Stimulated activated naive CD8-positive, alpha-beta T cell treated with anti-CD3 and anti-CD28 coated beads, Interleukin-15, amount 100 ng/mL, for 72 hours (primary cell): ENCODE measurements around the gene GAPVD1.
"Not testable (repeated sequence)": the region's sequence is repeated elsewhere in the genome, so short reads cannot be mapped to it uniquely, and the experiment has no call there.

Experiments used
- ATAC-seq: fragments of 150-1000 bp; cut with Tn5 transposase; 2 replicates; pipeline ENCODE4 v1.10.0; 2021; ENCODE audit warnings: mild to moderate bottlenecking, moderate library complexity
- DNase-seq, 2 donors: peaks; one replicate each; pipeline ENCODE4 v3.0.0; 2021 to 2022
- H3K27ac Mint-ChIP-seq, 2 donors: one replicate each; pipeline ENCODE4 v1.8.0; 2022; ENCODE audit warnings: mild to moderate bottlenecking in 2 of 2, mixed read lengths in 2 of 2, moderate library complexity in 2 of 2
- H3K27me3 Mint-ChIP-seq: one replicate; pipeline ENCODE4 v1.8.0; 2022; ENCODE audit warnings: mixed read lengths
- H3K4me1 Mint-ChIP-seq: one replicate; pipeline ENCODE4 v1.8.0; 2022; ENCODE audit warnings: mild to moderate bottlenecking, mixed read lengths
- H3K4me3 Mint-ChIP-seq, 2 donors: one replicate each; pipeline ENCODE4 v1.8.0; 2022; ENCODE audit warnings: mild to moderate bottlenecking in 2 of 2, mixed read lengths in 2 of 2, moderate library complexity in 1 of 2
- H3K9me3 Mint-ChIP-seq, 2 donors: one replicate each; pipeline ENCODE4 v1.8.0; 2022; ENCODE audit warnings: mixed read lengths in 2 of 2

GAPVD1 gene

GRCh38 chr9:125269014-125269397 is 7.4 kb downstream of the GAPVD1 start:
- no peak for DNase-seq
- Mint-ChIP-seq H3K4me1 (peaks cover 47% of the 10 kb centered on the region), H3K27ac (no peak overlapping the region), H3K9me3 (no peaks in the 10 kb centered on the region), H3K4me3 (no peak overlapping the region), H3K27me3 (no peaks in the 10 kb centered on the region)
- ATAC-seq, result no peak

GRCh38 chr9:125271081-125271480 is 9.5 kb downstream of the GAPVD1 start:
- Mint-ChIP-seq H3K27me3 (no peaks in the 10 kb centered on the region), H3K9me3 (no peaks in the 10 kb centered on the region), H3K27ac (no peak overlapping the region), H3K4me3 (no peak overlapping the region), H3K4me1 (peaks cover 34% of the 10 kb centered on the region)
- DNase-seq (no peak), ATAC-seq (no peak)

- Mint-ChIP-seq H3K9me3 (no peaks in the 10 kb centered on the region), H3K4me3 (no peak overlapping the region), H3K27ac (no peak overlapping the region), H3K27me3 (no peaks in the 10 kb centered on the region), H3K4me1 (peaks cover 29% of the 10 kb centered on the region)
- no peak for DNase-seq
- ATAC-seq, result no peak
Measured at GRCh38 chr9:125272697-125273096, 11.1 kb downstream of the GAPVD1 start.

- H3K27ac Mint-ChIP-seq, result no peak overlapping the region
- no peak for ATAC-seq
Measured at GRCh38 chr9:125276771-125277170, 15.1 kb downstream of the GAPVD1 start.

GRCh38 chr9:125277411-125277810 is 15.8 kb downstream of the GAPVD1 start:
- peak overlapping the region in 1 of 2 donors; percentile 22 for H3K27ac Mint-ChIP-seq
- ATAC-seq (no peak), DNase-seq (no peak)
- H3K4me1 Mint-ChIP-seq, result peaks cover 9% of the 10 kb centered on the region
- H3K9me3 Mint-ChIP-seq, result no peaks in the 10 kb centered on the region
- H3K4me3 Mint-ChIP-seq, result no peak overlapping the region
- no peaks in the 10 kb centered on the region for H3K27me3 Mint-ChIP-seq

More at GRCh38 chr9:125276771-125277170, 15.1 kb downstream of the GAPVD1 start:
- Mint-ChIP-seq H3K4me1 (peaks cover 13% of the 10 kb centered on the region), H3K27me3 (no peaks in the 10 kb centered on the region), H3K9me3 (no peaks in the 10 kb centered on the region), H3K4me3 (no peak overlapping the region)
- DNase-seq, result no peak

- DNase-seq (no peak), ATAC-seq (no peak)
- no peaks in the 10 kb centered on the region for H3K9me3 Mint-ChIP-seq
- no peak overlapping the region for H3K4me3 Mint-ChIP-seq
- no peaks in the 10 kb centered on the region for H3K27me3 Mint-ChIP-seq
- H3K4me1 Mint-ChIP-seq, result no peaks in the 10 kb centered on the region
- H3K27ac Mint-ChIP-seq, result no peak overlapping the region
Measured at GRCh38 chr9:125280945-125281344, 19.3 kb downstream of the GAPVD1 start.

- Mint-ChIP-seq H3K27me3 (no peaks in the 10 kb centered on the region), H3K9me3 (no peaks in the 10 kb centered on the region), H3K4me1 (no peaks in the 10 kb centered on the region), H3K27ac (no peak overlapping the region), H3K4me3 (no peak overlapping the region)
- DNase-seq, result no peak
- no peak for ATAC-seq
Measured at GRCh38 chr9:125284855-125285254, 23.2 kb downstream of the GAPVD1 start.

GRCh38 chr9:125286935-125287433 is 25.4 kb downstream of the GAPVD1 start:
- not testable (repeated sequence) for DNase-seq, H3K9me3 Mint-ChIP-seq, H3K4me3 Mint-ChIP-seq, H3K4me1 Mint-ChIP-seq, ATAC-seq, H3K27me3 Mint-ChIP-seq
- peak overlapping the region in 1 of 2 donors; percentile 93 for H3K27ac Mint-ChIP-seq

GRCh38 chr9:125293134-125293533 is 31.5 kb downstream of the GAPVD1 start:
- DNase-seq (no peak), ATAC-seq (peak; percentile 63)
- H3K9me3 Mint-ChIP-seq, result no peaks in the 10 kb centered on the region
- H3K4me1 Mint-ChIP-seq, result no peaks in the 10 kb centered on the region
- no peaks in the 10 kb centered on the region for H3K27me3 Mint-ChIP-seq
- H3K27ac Mint-ChIP-seq, result no peak overlapping the region
- H3K4me3 Mint-ChIP-seq, result no peak overlapping the region

- H3K4me1 Mint-ChIP-seq, result no peaks in the 10 kb centered on the region
- DNase-seq, result no peak
- no peak for ATAC-seq
- H3K27me3 Mint-ChIP-seq, result no peaks in the 10 kb centered on the region
- H3K9me3 Mint-ChIP-seq, result no peaks in the 10 kb centered on the region
- H3K4me3 Mint-ChIP-seq, result no peak overlapping the region
- H3K27ac Mint-ChIP-seq, result no peak overlapping the region
Measured at GRCh38 chr9:125295657-125296056, 34.0 kb downstream of the GAPVD1 start.

- ATAC-seq (no peak), DNase-seq (no peak)
- no peaks in the 10 kb centered on the region for H3K9me3 Mint-ChIP-seq
- no peak overlapping the region for H3K4me3 Mint-ChIP-seq
- H3K27me3 Mint-ChIP-seq, result no peaks in the 10 kb centered on the region
- no peaks in the 10 kb centered on the region for H3K4me1 Mint-ChIP-seq
- peak overlapping the region; percentile 23 to 55 for H3K27ac Mint-ChIP-seq
Measured at GRCh38 chr9:125296843-125297372, 35.3 kb downstream of the GAPVD1 start.

GRCh38 chr9:125297917-125298316 is 36.3 kb downstream of the GAPVD1 start:
- Mint-ChIP-seq H3K27me3 (no peaks in the 10 kb centered on the region), H3K27ac (no peak overlapping the region), H3K9me3 (no peaks in the 10 kb centered on the region), H3K4me3 (no peak overlapping the region), H3K4me1 (no peaks in the 10 kb centered on the region)
- DNase-seq (no peak), ATAC-seq (no peak)

- H3K27me3 Mint-ChIP-seq, result no peaks in the 10 kb centered on the region
- H3K4me3 Mint-ChIP-seq, result no peak overlapping the region
- no peak overlapping the region for H3K27ac Mint-ChIP-seq
- no peak for ATAC-seq
- no peaks in the 10 kb centered on the region for H3K4me1 Mint-ChIP-seq
- no peaks in the 10 kb centered on the region for H3K9me3 Mint-ChIP-seq
- DNase-seq, result no peak
Measured at GRCh38 chr9:125302241-125302640, 40.6 kb downstream of the GAPVD1 start.

GRCh38 chr9:125304273-125304672 is 42.6 kb downstream of the GAPVD1 start:
- no peaks in the 10 kb centered on the region for H3K4me1 Mint-ChIP-seq
- H3K27ac Mint-ChIP-seq, result peak overlapping the region; percentile 25 to 87
- no peak for ATAC-seq
- H3K9me3 Mint-ChIP-seq, result no peaks in the 10 kb centered on the region
- no peaks in the 10 kb centered on the region for H3K27me3 Mint-ChIP-seq
- DNase-seq, result no peak
- no peak overlapping the region for H3K4me3 Mint-ChIP-seq

- no peaks in the 10 kb centered on the region for H3K27me3 Mint-ChIP-seq
- H3K4me3 Mint-ChIP-seq, result no peak overlapping the region
- DNase-seq (no peak), ATAC-seq (no peak)
- H3K9me3 Mint-ChIP-seq, result peaks cover 5 to 9% of the 10 kb centered on the region in 2 donors
- no peaks in the 10 kb centered on the region for H3K4me1 Mint-ChIP-seq
- no peak overlapping the region for H3K27ac Mint-ChIP-seq
Measured at GRCh38 chr9:125312411-125312810, 50.8 kb downstream of the GAPVD1 start.

- H3K27ac Mint-ChIP-seq, DNase-seq, H3K4me3 Mint-ChIP-seq, ATAC-seq, H3K27me3 Mint-ChIP-seq, H3K4me1 Mint-ChIP-seq, H3K9me3 Mint-ChIP-seq: not testable (repeated sequence)
Measured at GRCh38 chr9:125316359-125316758, 54.7 kb downstream of the GAPVD1 start.

- Mint-ChIP-seq H3K27me3 (no peaks in the 10 kb centered on the region), H3K27ac (no peak overlapping the region), H3K4me1 (no peaks in the 10 kb centered on the region), H3K9me3 (peaks cover 5 to 9% of the 10 kb centered on the region in 2 donors), H3K4me3 (no peak overlapping the region)
- ATAC-seq (no peak), DNase-seq (no peak)
Measured at GRCh38 chr9:125317704-125318103, 56.1 kb downstream of the GAPVD1 start.
